Activated CD4-positive, alpha-beta T cell treated with anti-CD3 and anti-CD28 coated beads, Interleukin-2, amount 10 ng/mL, durations not matched to agents 24 days and 14 days (primary cell): Measurements from ENCODE around the gene ESR1. TPM values are rescaled to one million over a fixed set of nuclear protein-coding genes. Genes with fewer than 3 reads are reported as not detected.

Experiments used
- DNase-seq: peaks from one replicate; pipeline ENCODE4 v3.0.0; 2022
- H3K27ac Mint-ChIP-seq: one replicate; pipeline ENCODE4 v1.8.0; 2022; ENCODE audit warnings: mild to moderate bottlenecking, mixed read lengths
- H3K27me3 Mint-ChIP-seq: one replicate; pipeline ENCODE4 v1.8.0; 2022; ENCODE audit warnings: mixed read lengths
- H3K36me3 Mint-ChIP-seq: one replicate; pipeline ENCODE4 v1.8.0; 2022; ENCODE audit warnings: low read depth, mild to moderate bottlenecking, mixed read lengths
- H3K4me1 Mint-ChIP-seq: one replicate; pipeline ENCODE4 v1.8.0; 2021; ENCODE audit warnings: mixed read lengths
- H3K4me3 Mint-ChIP-seq: one replicate; pipeline ENCODE4 v1.8.0; 2022; ENCODE audit warnings: mild to moderate bottlenecking, moderate library complexity, mixed read lengths
- H3K9me3 Mint-ChIP-seq: one replicate; pipeline ENCODE4 v1.8.0; 2021; ENCODE audit warnings: mixed read lengths
- intact Hi-C: fragments of 100-400 bp; cut with micrococcal nuclease; formaldehyde crosslinking; loops from one replicate; pipeline ENCODE4 v1.15.1; 2023
- total RNA-seq: library from RNA; stranded (reverse); gene quantifications from 2 replicates; pipeline ENCODE4 v1.2.3, GENCODE V29; 2022

ESR1 gene
- total RNA-seq, 1 donor from 2014 or later, result 0.35 TPM

GRCh38 chr6:151803743-151804142 lies 3.7 kb upstream of the ESR1 start:
- H3K9me3 Mint-ChIP-seq, result no peaks in the 10 kb centered on the region
- no peak overlapping the region for H3K4me3 Mint-ChIP-seq
- peaks cover 54% of the 10 kb centered on the region for H3K27me3 Mint-ChIP-seq
- no peak overlapping the region for H3K27ac Mint-ChIP-seq
- H3K4me1 Mint-ChIP-seq, result peaks cover 7% of the 10 kb centered on the region
- intact Hi-C loops, result no loop called here
- no peaks in the 10 kb centered on the region for H3K36me3 Mint-ChIP-seq
- DNase-seq, result no peak

GRCh38 chr6:151804585-151805285 lies 2.7 kb upstream of the ESR1 start:
- Mint-ChIP-seq H3K4me1 (peaks cover 7% of the 10 kb centered on the region), H3K9me3 (no peaks in the 10 kb centered on the region), H3K4me3 (no peak overlapping the region), H3K27ac (no peak overlapping the region), H3K36me3 (no peaks in the 10 kb centered on the region), H3K27me3 (peaks cover 58% of the 10 kb centered on the region)
- intact Hi-C loops, result no loop called here
- DNase-seq, result no peak

- no peaks in the 10 kb centered on the region for H3K9me3 Mint-ChIP-seq
Observed at GRCh38 chr6:151805286-151805840, 2.1 kb upstream of the ESR1 start.

GRCh38 chr6:151806757-151807512 lies 547 bp upstream of the ESR1 start:
- Mint-ChIP-seq H3K36me3 (no peaks in the 10 kb centered on the region), H3K27me3 (peaks cover 67% of the 10 kb centered on the region), H3K4me3 (peak overlapping the region; percentile 63), H3K4me1 (peaks cover 7% of the 10 kb centered on the region), H3K9me3 (no peaks in the 10 kb centered on the region), H3K27ac (no peak overlapping the region)
- intact Hi-C loops, result no loop called here
- no peak for DNase-seq

More at GRCh38 chr6:151805286-151805840, 2.1 kb upstream of the ESR1 start:
- intact Hi-C loops, result no loop called here
- Mint-ChIP-seq H3K4me3 (no peak overlapping the region), H3K36me3 (no peaks in the 10 kb centered on the region), H3K4me1 (peaks cover 7% of the 10 kb centered on the region), H3K27ac (no peak overlapping the region), H3K27me3 (peaks cover 64% of the 10 kb centered on the region)
- no peak for DNase-seq

GRCh38 chr6:151808371-151809241 lies 1.1 kb downstream of the ESR1 start:
- H3K9me3 Mint-ChIP-seq, result no peaks in the 10 kb centered on the region
- intact Hi-C loops, result no loop called here
- peaks cover 67% of the 10 kb centered on the region for H3K27me3 Mint-ChIP-seq
- no peak for DNase-seq
- H3K4me3 Mint-ChIP-seq, result peak overlapping the region; percentile 62
- H3K27ac Mint-ChIP-seq, result no peak overlapping the region
- no peaks in the 10 kb centered on the region for H3K36me3 Mint-ChIP-seq
- peaks cover 7% of the 10 kb centered on the region for H3K4me1 Mint-ChIP-seq

GRCh38 chr6:151811081-151811480 lies 3.6 kb downstream of the ESR1 start:
- intact Hi-C loops, result no loop called here
- no peaks in the 10 kb centered on the region for H3K36me3 Mint-ChIP-seq
- H3K4me1 Mint-ChIP-seq, result peaks cover 7% of the 10 kb centered on the region
- H3K27ac Mint-ChIP-seq, result no peak overlapping the region
- H3K4me3 Mint-ChIP-seq, result no peak overlapping the region
- DNase-seq, result no peak
- H3K9me3 Mint-ChIP-seq, result no peaks in the 10 kb centered on the region
- H3K27me3 Mint-ChIP-seq, result peaks cover 64% of the 10 kb centered on the region

- peaks cover 53% of the 10 kb centered on the region for H3K27me3 Mint-ChIP-seq
Observed at GRCh38 chr6:151813858-151814257, 6.4 kb downstream of the ESR1 start.

GRCh38 chr6:151814614-151815013 lies 7.1 kb downstream of the ESR1 start:
- no peak for DNase-seq
- Mint-ChIP-seq H3K27ac (no peak overlapping the region), H3K27me3 (peaks cover 45% of the 10 kb centered on the region), H3K9me3 (no peaks in the 10 kb centered on the region), H3K36me3 (no peaks in the 10 kb centered on the region), H3K4me1 (no peaks in the 10 kb centered on the region), H3K4me3 (no peak overlapping the region)
- intact Hi-C loops, result no loop called here

More at GRCh38 chr6:151813858-151814257, 6.4 kb downstream of the ESR1 start:
- no peak overlapping the region for H3K4me3 Mint-ChIP-seq
- intact Hi-C loops, result no loop called here
- DNase-seq, result no peak
- H3K4me1 Mint-ChIP-seq, result no peaks in the 10 kb centered on the region
- H3K9me3 Mint-ChIP-seq, result no peaks in the 10 kb centered on the region
- no peaks in the 10 kb centered on the region for H3K36me3 Mint-ChIP-seq
- H3K27ac Mint-ChIP-seq, result no peak overlapping the region

GRCh38 chr6:151822252-151823111 lies 15.0 kb downstream of the ESR1 start:
- H3K27me3 Mint-ChIP-seq, result peaks cover 9% of the 10 kb centered on the region
- H3K4me1 Mint-ChIP-seq, result no peaks in the 10 kb centered on the region
- no peak for DNase-seq
- intact Hi-C loops, result no loop called here
- no peaks in the 10 kb centered on the region for H3K9me3 Mint-ChIP-seq
- no peaks in the 10 kb centered on the region for H3K36me3 Mint-ChIP-seq
- no peak overlapping the region for H3K4me3 Mint-ChIP-seq
- H3K27ac Mint-ChIP-seq, result no peak overlapping the region

- H3K27me3 Mint-ChIP-seq, result peaks cover 4% of the 10 kb centered on the region
- intact Hi-C loops, result no loop called here
- H3K27ac Mint-ChIP-seq, result no peak overlapping the region
- DNase-seq, result no peak
- no peaks in the 10 kb centered on the region for H3K4me1 Mint-ChIP-seq
- no peaks in the 10 kb centered on the region for H3K9me3 Mint-ChIP-seq
- no peaks in the 10 kb centered on the region for H3K36me3 Mint-ChIP-seq
- no peak overlapping the region for H3K4me3 Mint-ChIP-seq
Observed at GRCh38 chr6:151826517-151827142, 19.1 kb downstream of the ESR1 start.

- DNase-seq, result no peak
- H3K27ac Mint-ChIP-seq, result no peak overlapping the region
- H3K36me3 Mint-ChIP-seq, result no peaks in the 10 kb centered on the region
- no peaks in the 10 kb centered on the region for H3K9me3 Mint-ChIP-seq
- intact Hi-C loops, result no loop called here
- H3K4me3 Mint-ChIP-seq, result no peak overlapping the region
- peaks cover 2% of the 10 kb centered on the region for H3K4me1 Mint-ChIP-seq
- H3K27me3 Mint-ChIP-seq, result peaks cover 6% of the 10 kb centered on the region
Observed at GRCh38 chr6:151832710-151833109, 25.2 kb downstream of the ESR1 start.

- Mint-ChIP-seq H3K36me3 (no peaks in the 10 kb centered on the region), H3K4me1 (peaks cover 2% of the 10 kb centered on the region), H3K4me3 (no peak overlapping the region), H3K27ac (no peak overlapping the region), H3K27me3 (peaks cover 2% of the 10 kb centered on the region), H3K9me3 (no peaks in the 10 kb centered on the region)
- intact Hi-C loops, result no loop called here
- DNase-seq, result no peak
Observed at GRCh38 chr6:151835396-151835795, 27.9 kb downstream of the ESR1 start.
